Endothelial cell of umbilical vein (primary cell): Measurements from ENCODE around the gene PCDHGA1. TPM values are rescaled to one million over a fixed set of nuclear protein-coding genes. Genes with fewer than 3 reads are reported as not detected.

Experiments used
- BruUV-seq: library from RNA; stranded (reverse); fragments of 400-500 nt; replicated peaks from 2 replicates; lab custom pipeline; 2021; lab: Mats Ljungman, UMichigan
- CTCF ChIA-PET: fragments of 300-600, 350-600 bp; sonication (Branson Sonifier 250); formaldehyde crosslinking; loops from one replicate; lab custom pipeline; 2021; ENCODE audit warnings: antibody characterized with exemption, inconsistent platforms; lab: Charles Lee
- POLR2A ChIA-PET: fragments of 300-600, 350-600 bp; sonication (Branson Sonifier 250); formaldehyde crosslinking; loops from one replicate; lab custom pipeline; 2021; ENCODE audit warnings: antibody characterized with exemption, inconsistent platforms; lab: Charles Lee
- DNase-seq: peaks from one replicate; pipeline ENCODE4 v3.0.0-alpha.2; 2011; ENCODE audit warnings: low read depth, low spot score
- FAIRE-seq: peaks from 2 replicates; lab custom pipeline; 2011; peaks lifted over from hg19 to GRCh38; lab: Jason Lieb, UNC
- H2AFZ ChIP-seq: 2 replicates; pipeline ENCODE4 v1.6.0; 2012; ENCODE audit warnings: low read depth, low read length, control low read depth, inconsistent platforms
- H3K27ac ChIP-seq: 2 replicates; pipeline ENCODE4 v1.5.1; 2011; ENCODE audit warnings: low read depth, mild to moderate bottlenecking, control low read depth, low read length, moderate library complexity; ENCODE audit not compliant: insufficient read depth
- H3K27me3 ChIP-seq, 2 experiments: 2 replicates each; pipeline versions ENCODE4 v1.6.0 to v1.6.1; 2011; ENCODE audit warnings: low read length in 2 of 2, mixed read lengths in 1 of 2; ENCODE audit not compliant: control insufficient read depth in 2 of 2, insufficient read depth in 2 of 2
- H3K36me3 ChIP-seq, 2 experiments: 2 replicates in 1 of 2; 3 replicates in 1 of 2; pipeline ENCODE4 v1.5.1; 2011; ENCODE audit warnings: low read length in 2 of 2, mild to moderate bottlenecking in 1 of 2, moderate library complexity in 1 of 2; ENCODE audit not compliant: control insufficient read depth in 2 of 2, insufficient read depth in 2 of 2; ENCODE audit errors: extremely low read depth in 1 of 2
- H3K4me1 ChIP-seq: 3 replicates; pipeline ENCODE4 v1.5.1; 2011; ENCODE audit warnings: mild to moderate bottlenecking, low read length; ENCODE audit not compliant: control insufficient read depth, insufficient read depth; ENCODE audit errors: extremely low read depth
- H3K4me2 ChIP-seq: 2 replicates; pipeline ENCODE4 v1.6.1; 2011; ENCODE audit warnings: low read length, control low read depth, mixed read lengths; ENCODE audit not compliant: insufficient read depth
- H3K4me3 ChIP-seq, 3 experiments: fragments of 200-600 bp in 1 of 3; sonication (generic), shearing (Covaris generic) in 1 of 3; replicated peaks in 1 of 3; 2 replicates each; pipeline ENCODE4 v1.5.1; 2011 to 2016; ENCODE audit warnings: control low read depth in 3 of 3, low read length in 3 of 3, mild to moderate bottlenecking in 2 of 3, inconsistent platforms in 1 of 3, low read depth in 1 of 3, moderate library complexity in 1 of 3; ENCODE audit not compliant: insufficient read depth in 1 of 3
- H3K79me2 ChIP-seq: 2 replicates; pipeline ENCODE4 v1.6.0; 2012; ENCODE audit warnings: low read length, inconsistent platforms; ENCODE audit not compliant: control insufficient read depth, insufficient read depth
- H3K9ac ChIP-seq: replicated peaks from 2 replicates; pipeline ENCODE3; 2011; ENCODE audit warnings: low read length, control low read depth; ENCODE audit not compliant: insufficient read depth; ENCODE audit errors: extremely low read depth
- H3K9me1 ChIP-seq: replicated peaks from 3 replicates; pipeline ENCODE4 v1.6.0; 2011; ENCODE audit warnings: mild to moderate bottlenecking, low read length; ENCODE audit not compliant: control insufficient read depth, insufficient read depth; ENCODE audit errors: extremely low read depth
- H3K9me3 ChIP-seq: replicated peaks from 2 replicates; pipeline ENCODE4 v1.5.1; 2012; ENCODE audit warnings: low read length, inconsistent platforms; ENCODE audit not compliant: control insufficient read depth, insufficient read depth
- H4K20me1 ChIP-seq: replicated peaks from 2 replicates; pipeline ENCODE3; 2011; ENCODE audit warnings: mild to moderate bottlenecking, low read length; ENCODE audit not compliant: control insufficient read depth, insufficient read depth; ENCODE audit errors: extremely low read depth
- CTCF ChIP-seq, 2 donors: IDR thresholded peaks; 1 replicate in 1 of 2; 2 replicates in 1 of 2; pipeline ENCODE4 v1.5.1; 2011; ENCODE audit warnings: low read length in 2 of 2, mild to moderate bottlenecking in 2 of 2, moderate library complexity in 2 of 2, control low read depth in 1 of 2, inconsistent platforms in 1 of 2, low read depth in 1 of 2; ENCODE audit not compliant: insufficient read depth in 1 of 2; ENCODE audit errors: extremely low read depth in 1 of 2
- EZH2 ChIP-seq: IDR thresholded peaks from 2 replicates; pipeline ENCODE4 v1.6.1; 2012; ENCODE audit warnings: borderline replicate concordance, low read depth, mild to moderate bottlenecking, moderate library complexity, low read length, inconsistent platforms; ENCODE audit not compliant: severe bottlenecking
- FOS ChIP-seq: IDR thresholded peaks from 2 replicates; pipeline ENCODE4 v1.6.1; 2011; ENCODE audit warnings: mild to moderate bottlenecking, low read length, moderate library complexity, borderline replicate concordance; ENCODE audit not compliant: insufficient read depth
- GATA2 ChIP-seq: IDR thresholded peaks from 2 replicates; pipeline ENCODE4 v1.7.0; 2011; ENCODE audit warnings: low read depth, mild to moderate bottlenecking, moderate library complexity, mixed read lengths, low read length; ENCODE audit not compliant: insufficient read length, insufficient read depth
- MAX ChIP-seq: IDR thresholded peaks from 2 replicates; pipeline ENCODE4 v1.6.1; 2011; ENCODE audit not compliant: insufficient read depth, insufficient read length
- POLR2A ChIP-seq: IDR thresholded peaks from 2 replicates; pipeline ENCODE4 v1.6.1; 2012; ENCODE audit warnings: low read depth, mild to moderate bottlenecking, control low read depth, low read length
- POLR2AphosphoS5 ChIP-seq: IDR thresholded peaks from 2 replicates; pipeline ENCODE4 v1.6.1; 2012; ENCODE audit warnings: low read depth, mild to moderate bottlenecking, control low read depth, low read length, moderate library complexity; ENCODE audit not compliant: insufficient read depth
- dilution Hi-C: fragments of 300-500 bp; cut with MboI; formaldehyde crosslinking; loops from one replicate; pipeline ENCODE4 v1.15.0; 2019; ENCODE audit warnings: low sequenced_read_pairs; ENCODE audit not compliant: extremely low pct_ligation_motif_present
- intact Hi-C: fragments of 100-400 bp; cut with micrococcal nuclease; formaldehyde crosslinking; loops from one replicate; pipeline ENCODE4 v1.10.0; 2022
- polyA plus RNA-seq, 4 experiments: library from polyadenylated mRNA; depleted of rRNA in 3 of 4; stranded (reverse) in 3 of 4; unstranded in 1 of 4; fragments of >200 nt; gene quantifications; 2 replicates each; pipeline versions ENCODE4 v1.2.1 to v1.2.3, GENCODE V29; 2011 to 2012; ENCODE audit warnings: missing spikeins in 1 of 4
- total RNA-seq: library from RNA; stranded (reverse); gene quantifications from 2 replicates; pipeline ENCODE4 v1.2.3, GENCODE V29; 2021

Gene PCDHGA1
- total and polyA plus RNA-seq, 2 donors (not counting 3 experiments of a cell fraction or from before 2014, with no cell fraction given) = 0.22 to 0.44 TPM

GRCh38 chr5:141559461-141559860 is 229.1 kb downstream of the PCDHGA1 start:
- Histone ChIP-seq H3K79me2 (no peaks in the 10 kb centered on the region), H3K9ac (no peak overlapping the region), H3K9me3 (no peaks in the 10 kb centered on the region), H3K4me2 (no peak overlapping the region), H3K27me3 (no peaks in the 10 kb centered on the region), H3K27ac (peak overlapping the region; percentile 33), H4K20me1 (no peaks in the 10 kb centered on the region), H3K36me3 (peaks cover 0 to 5% of the 10 kb centered on the region in 2 experiments), H3K9me1 (no peaks in the 10 kb centered on the region), H2AFZ (no peak overlapping the region), H3K4me1 (peaks cover 37% of the 10 kb centered on the region), H3K4me3 (no peak overlapping the region)
- ChIA-PET CTCF (interaction anchor here (0.7 to 6.3 kb wide), 15 partner anchors 37 to 337 kb away, joined by 3 to 235 read pairs (median 19); partner anchors contain the start of genes PCDHB14, PCDHGA1, PCDHGA10 and PCDHGA11), POLR2A (interaction anchor here (0.7 kb wide), 1 partner anchor 61 kb away, joined by 6 read pairs; no protein-coding TSS in a partner anchor)
- DNase-seq (peak; percentile 4), FAIRE-seq (no peak)
- intact Hi-C loops = no loop called here
- no peak for TF ChIP-seq POLR2AphosphoS5
- no peak for TF ChIP-seq FOS
- no peak for TF ChIP-seq GATA2
- TF ChIP-seq MAX = no peak
- TF ChIP-seq POLR2A = no peak
- dilution Hi-C loops = no loop called here
- no TSS peak for BruUV-seq

- BruUV-seq = TSS peak; percentile 84
- Histone ChIP-seq H3K4me1 (peaks cover 40% of the 10 kb centered on the region), H3K27me3 (no peaks in the 10 kb centered on the region), H4K20me1 (no peaks in the 10 kb centered on the region), H3K4me3 (peak overlapping the region in 1 of 3 experiments; percentile 25), H3K9me3 (no peaks in the 10 kb centered on the region), H3K9ac (peak overlapping the region; percentile 90), H3K9me1 (no peaks in the 10 kb centered on the region), H3K4me2 (peak overlapping the region; percentile 86), H3K36me3 (peaks cover 0 to 5% of the 10 kb centered on the region in 2 experiments), H2AFZ (no peak overlapping the region), H3K27ac (peak overlapping the region; percentile 91), H3K79me2 (no peaks in the 10 kb centered on the region)
- DNase-seq (peak; percentile 64), FAIRE-seq (no peak)
- TF ChIP-seq FOS = no peak
- TF ChIP-seq EZH2 = no peak
- no peak for TF ChIP-seq MAX
- no peak for TF ChIP-seq POLR2A
- no peak for TF ChIP-seq CTCF (IDR thresholded peaks at IDR 0.05; ENCODE audit: extremely low read depth in 1 of 2, insufficient read depth in 1 of 2, low read depth in 1 of 2, low read length in 2 of 2)
- dilution Hi-C loops (no loop called here), intact Hi-C loops (loop anchor here (1.0 to 5.0 kb wide), 7 partner anchors 36 to 848 kb away; partner anchors contain the start of genes PCDHGA6, PCDHGB1, PCDHGB7 and TAF7)
- ChIA-PET POLR2A (interaction anchor here (0.6 kb wide), 1 partner anchor 465 kb away, joined by 7 read pairs; no protein-coding TSS in a partner anchor), CTCF (interaction anchor here (0.7 to 6.3 kb wide), 29 partner anchors 33 to 338 kb away, joined by 3 to 235 read pairs (median 5); partner anchors contain the start of genes PCDHB14, PCDHGA1, PCDHGA10 and PCDHGA11)
Observed at GRCh38 chr5:141560151-141560550, 229.8 kb downstream of the PCDHGA1 start.
